ENCODE results near the gene DTYMK.

DTYMK gene

DNA sequence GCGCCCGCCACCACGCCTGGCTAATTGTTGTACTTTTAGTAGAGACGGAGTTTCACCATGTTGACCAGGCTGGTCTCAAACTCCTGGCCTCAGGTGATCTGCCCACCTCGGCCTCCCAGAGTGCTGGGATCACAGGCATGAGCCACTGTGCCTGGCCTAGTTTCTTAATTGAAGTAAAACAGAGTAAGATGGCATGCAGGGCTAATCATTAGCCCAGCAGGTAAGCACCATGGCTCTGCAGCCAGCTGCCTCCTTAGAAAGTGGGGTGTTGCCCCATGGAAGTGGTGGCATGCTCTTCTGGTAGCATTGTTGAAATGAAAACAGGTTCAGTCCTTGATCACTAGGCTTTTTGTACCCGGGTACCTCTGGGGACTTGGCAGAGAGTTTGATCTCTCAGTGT lies 36.7 kb downstream of the DTYMK start:
- Mint-ChIP-seq H3K36me3 (peaks cover 2% of the 10 kb centered on the region), H3K27ac (no peak overlapping the region), H3K4me3 (no peak overlapping the region)

DNA sequence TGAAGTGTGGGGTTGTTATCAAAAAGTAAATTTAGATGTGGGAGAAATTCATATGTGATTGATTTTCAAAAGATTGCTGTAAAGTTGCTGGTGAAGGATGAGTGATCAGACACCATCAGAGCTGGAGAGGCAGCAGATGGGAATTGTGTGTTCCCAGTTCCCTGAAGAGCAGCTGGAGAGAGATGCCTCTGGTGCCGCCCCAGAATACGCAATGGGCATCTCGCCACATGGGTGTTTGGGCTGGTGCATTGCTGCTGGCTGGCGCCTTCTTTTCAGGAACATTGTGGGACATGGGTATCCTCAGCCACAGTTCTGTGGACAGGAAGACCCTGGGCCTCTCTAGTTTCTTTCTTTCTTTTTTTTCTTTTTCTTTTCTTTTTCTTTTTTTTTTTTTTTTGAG lies 37.2 kb downstream of the DTYMK start:
- no peak overlapping the region for H3K27ac Mint-ChIP-seq
- H3K9me3 Mint-ChIP-seq: no peaks in the 10 kb centered on the region
- peaks cover 2% of the 10 kb centered on the region for H3K36me3 Mint-ChIP-seq
- peaks cover 29% of the 10 kb centered on the region for H3K4me1 Mint-ChIP-seq
- H3K4me3 Mint-ChIP-seq: no peak overlapping the region
- H3K27me3 Mint-ChIP-seq: no peaks in the 10 kb centered on the region

More for the DNA sequence above, 36.7 kb downstream of the DTYMK start:
- H3K4me1 Mint-ChIP-seq: peaks cover 26% of the 10 kb centered on the region
- H3K9me3 Mint-ChIP-seq: no peaks in the 10 kb centered on the region
- no peaks in the 10 kb centered on the region for H3K27me3 Mint-ChIP-seq

DNA sequence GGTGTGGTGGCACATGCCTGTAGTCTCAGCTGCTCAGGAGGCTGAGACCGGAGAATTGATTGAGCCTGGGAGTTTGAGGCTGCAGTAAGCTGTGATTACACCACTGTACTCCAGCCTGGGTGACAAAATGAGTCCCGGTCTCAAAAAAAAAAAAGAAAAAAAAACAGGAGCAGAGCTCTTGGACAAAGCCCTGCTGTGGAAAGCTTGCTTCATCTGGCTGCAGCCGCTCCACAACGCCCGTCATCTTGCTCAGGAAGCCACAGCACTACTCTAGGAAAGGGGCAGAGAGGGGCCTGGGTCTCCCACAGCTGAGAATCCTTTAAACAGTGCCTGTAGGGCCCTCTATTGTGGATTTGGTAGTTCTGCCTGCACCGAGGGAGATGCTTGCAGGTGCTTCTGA lies 38.2 kb downstream of the DTYMK start:
- no peaks in the 10 kb centered on the region for H3K27me3 Mint-ChIP-seq
- H3K4me3 Mint-ChIP-seq: no peak overlapping the region
- peaks cover 2% of the 10 kb centered on the region for H3K36me3 Mint-ChIP-seq
- H3K4me1 Mint-ChIP-seq: peaks cover 33% of the 10 kb centered on the region
- H3K9me3 Mint-ChIP-seq: no peaks in the 10 kb centered on the region
- peak overlapping the region; percentile 41 for H3K27ac Mint-ChIP-seq

DNA sequence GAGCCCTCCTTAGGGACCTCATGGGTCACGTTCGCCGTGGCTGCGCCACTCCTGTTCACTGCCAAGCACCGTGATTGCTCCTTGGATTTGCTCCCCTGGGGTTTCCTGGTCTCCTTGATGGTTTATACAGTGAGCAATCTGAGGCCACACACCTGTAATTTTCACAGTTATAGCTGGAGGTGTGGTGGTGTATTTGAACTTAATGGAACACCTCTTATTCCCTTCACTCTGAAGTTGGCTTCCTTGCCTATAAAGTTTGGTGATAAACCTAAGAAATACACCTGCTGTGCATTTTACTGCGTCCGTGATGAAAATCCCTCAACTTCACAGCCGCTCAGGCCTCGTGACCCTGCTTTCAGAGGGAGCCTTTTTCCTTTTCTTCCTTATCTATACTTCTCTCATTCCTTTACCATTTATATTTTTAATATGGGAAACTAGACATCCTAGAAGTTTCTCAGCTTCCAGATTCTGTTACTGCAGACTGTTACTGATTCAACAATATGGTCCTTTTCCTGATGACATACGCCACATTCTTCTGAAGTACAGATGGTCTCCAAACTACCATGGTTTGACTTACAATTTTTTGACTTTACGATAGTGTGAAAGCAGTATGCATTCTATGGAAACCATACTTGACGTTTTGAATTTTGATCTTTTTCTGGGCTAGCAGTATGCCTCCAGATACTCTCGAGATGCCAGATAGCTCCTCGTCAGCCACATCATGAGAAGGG lies 40.5 kb downstream of the DTYMK start:
- Mint-ChIP-seq H3K27me3 (no peaks in the 10 kb centered on the region), H3K4me1 (peaks cover 47% of the 10 kb centered on the region), H3K27ac (no peak overlapping the region), H3K4me3 (no peak overlapping the region), H3K36me3 (no peaks in the 10 kb centered on the region), H3K9me3 (no peaks in the 10 kb centered on the region)

GRCh38 chr2:241645056-241645914 lies 41.3 kb downstream of the DTYMK start:
- H3K27ac Mint-ChIP-seq: no peak overlapping the region
- peaks cover 5% of the 10 kb centered on the region for H3K36me3 Mint-ChIP-seq
- no peak overlapping the region for H3K4me3 Mint-ChIP-seq
- H3K4me1 Mint-ChIP-seq: peaks cover 52% of the 10 kb centered on the region
- no peaks in the 10 kb centered on the region for H3K27me3 Mint-ChIP-seq
- no peaks in the 10 kb centered on the region for H3K9me3 Mint-ChIP-seq

DNA sequence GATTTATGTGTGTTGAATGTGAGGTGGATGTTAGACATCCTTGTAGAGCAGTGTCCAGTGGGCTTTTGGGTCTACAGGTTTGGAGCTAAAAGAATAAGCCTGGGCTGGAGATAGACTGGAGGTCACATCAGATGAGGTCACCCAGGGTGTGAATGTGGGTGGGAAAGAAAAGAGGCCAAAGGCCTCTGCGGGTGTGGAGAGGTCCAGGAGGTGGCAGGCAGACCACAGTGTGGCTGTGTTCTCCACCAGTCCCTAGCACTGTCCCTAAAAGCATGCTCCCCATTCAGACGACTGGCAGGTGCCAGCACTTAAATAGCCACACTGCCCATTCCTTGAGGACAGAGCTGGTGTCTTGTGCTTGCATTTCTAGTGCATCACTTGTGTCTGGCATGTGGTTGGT lies 45.0 kb downstream of the DTYMK start:
- Mint-ChIP-seq H3K4me3 (peak overlapping the region; percentile 6), H3K36me3 (peaks cover 7% of the 10 kb centered on the region), H3K9me3 (no peaks in the 10 kb centered on the region), H3K27me3 (no peaks in the 10 kb centered on the region), H3K4me1 (peaks cover 58% of the 10 kb centered on the region), H3K27ac (peak overlapping the region; percentile 61)

DNA sequence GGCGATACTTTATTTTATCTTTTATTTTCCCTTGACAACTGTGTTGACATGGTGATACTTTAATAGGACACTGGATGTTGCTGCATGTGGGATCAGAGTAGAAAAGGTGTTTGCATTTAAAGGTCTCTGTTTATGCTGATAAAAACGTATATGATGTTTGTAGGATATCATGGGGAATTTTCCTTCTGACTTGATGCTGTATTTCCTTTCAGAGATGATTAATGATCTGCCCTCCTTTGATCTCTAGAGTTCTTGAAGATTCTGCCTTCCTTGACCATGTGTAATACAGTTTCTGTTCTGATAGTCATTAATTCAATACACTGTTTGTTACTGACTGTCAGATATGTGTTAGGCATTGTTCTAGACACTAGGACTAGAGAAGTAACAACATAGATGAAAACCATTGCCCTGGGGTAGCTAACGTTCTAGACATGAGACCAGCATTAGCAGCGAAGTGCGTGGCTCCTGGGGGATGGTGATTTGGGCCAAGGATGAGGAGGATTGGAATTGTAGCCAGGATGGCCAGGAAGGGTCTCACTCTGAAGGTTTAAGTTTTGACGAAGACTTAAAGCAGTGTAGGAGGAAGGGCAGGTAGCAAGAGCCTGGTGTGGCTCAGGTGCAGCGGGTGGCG lies 46.3 kb downstream of the DTYMK start:
- Mint-ChIP-seq H3K27ac (peak overlapping the region; percentile 98), H3K4me3 (peak overlapping the region; percentile 73), H3K9me3 (no peaks in the 10 kb centered on the region), H3K27me3 (no peaks in the 10 kb centered on the region), H3K4me1 (peaks cover 58% of the 10 kb centered on the region), H3K36me3 (peaks cover 7% of the 10 kb centered on the region)

DNA sequence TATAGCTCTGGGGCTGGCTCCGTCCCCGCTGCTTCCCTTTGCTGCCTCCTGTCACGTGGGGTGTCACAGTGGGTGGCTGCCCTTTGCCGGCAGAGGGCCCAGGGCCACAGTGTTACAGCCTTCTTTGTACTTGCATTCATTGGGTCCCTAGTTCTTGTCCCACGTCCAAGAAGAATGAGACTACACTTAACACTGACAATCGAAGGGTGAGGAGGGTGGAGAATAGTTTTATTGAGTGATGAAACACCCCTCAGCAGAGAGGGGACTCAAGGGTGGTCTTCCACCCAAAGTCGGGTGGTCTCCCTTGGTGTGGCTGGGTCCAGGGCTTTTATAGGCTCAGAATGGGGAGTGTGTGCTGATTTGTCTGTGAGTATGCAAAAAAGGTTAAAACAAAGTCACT lies 47.2 kb downstream of the DTYMK start:
- Mint-ChIP-seq H3K27ac (no peak overlapping the region), H3K27me3 (no peaks in the 10 kb centered on the region), H3K9me3 (no peaks in the 10 kb centered on the region), H3K4me3 (peak overlapping the region; percentile 73), H3K36me3 (peaks cover 7% of the 10 kb centered on the region), H3K4me1 (peaks cover 62% of the 10 kb centered on the region)

GRCh38 chr2:241638940-241639339 lies 47.7 kb downstream of the DTYMK start:
- no peaks in the 10 kb centered on the region for H3K9me3 Mint-ChIP-seq
- peak overlapping the region; percentile 95 for H3K27ac Mint-ChIP-seq
- H3K4me1 Mint-ChIP-seq: peaks cover 62% of the 10 kb centered on the region
- peak overlapping the region; percentile 96 for H3K4me3 Mint-ChIP-seq
- no peaks in the 10 kb centered on the region for H3K27me3 Mint-ChIP-seq
- peaks cover 7% of the 10 kb centered on the region for H3K36me3 Mint-ChIP-seq

- peak overlapping the region; percentile 96 for H3K4me3 Mint-ChIP-seq
- peaks cover 59% of the 10 kb centered on the region for H3K4me1 Mint-ChIP-seq
- peak overlapping the region; percentile 95 for H3K27ac Mint-ChIP-seq
- no peaks in the 10 kb centered on the region for H3K27me3 Mint-ChIP-seq
- H3K36me3 Mint-ChIP-seq: peaks cover 7% of the 10 kb centered on the region
- no peaks in the 10 kb centered on the region for H3K9me3 Mint-ChIP-seq
These were observed 48.6 kb downstream of the DTYMK start for GRCh38 chr2:241637795-241638660.

- peaks cover 7% of the 10 kb centered on the region for H3K36me3 Mint-ChIP-seq
- peak within 1 kb of the TSS; percentile 96 for H3K4me3 Mint-ChIP-seq
- no peaks in the 10 kb centered on the region for H3K27me3 Mint-ChIP-seq
- H3K27ac Mint-ChIP-seq: peak within 1 kb of the TSS; percentile 95
- no peaks in the 10 kb centered on the region for H3K9me3 Mint-ChIP-seq
- peaks cover 57% of the 10 kb centered on the region for H3K4me1 Mint-ChIP-seq
These were observed 49.4 kb downstream of the DTYMK start, which contains the start of the genes ATG4B and THAP4 for GRCh38 chr2:241637018-241637794. Gene ATG4B, plus strand, starts transcription at chr2:241637693. Its CDS starts 22 bp downstream, at chr2:241637715. Gene THAP4, minus strand, starts transcription at chr2:241637158. Its CDS starts 141 bp downstream, at chr2:241637017.

DNA sequence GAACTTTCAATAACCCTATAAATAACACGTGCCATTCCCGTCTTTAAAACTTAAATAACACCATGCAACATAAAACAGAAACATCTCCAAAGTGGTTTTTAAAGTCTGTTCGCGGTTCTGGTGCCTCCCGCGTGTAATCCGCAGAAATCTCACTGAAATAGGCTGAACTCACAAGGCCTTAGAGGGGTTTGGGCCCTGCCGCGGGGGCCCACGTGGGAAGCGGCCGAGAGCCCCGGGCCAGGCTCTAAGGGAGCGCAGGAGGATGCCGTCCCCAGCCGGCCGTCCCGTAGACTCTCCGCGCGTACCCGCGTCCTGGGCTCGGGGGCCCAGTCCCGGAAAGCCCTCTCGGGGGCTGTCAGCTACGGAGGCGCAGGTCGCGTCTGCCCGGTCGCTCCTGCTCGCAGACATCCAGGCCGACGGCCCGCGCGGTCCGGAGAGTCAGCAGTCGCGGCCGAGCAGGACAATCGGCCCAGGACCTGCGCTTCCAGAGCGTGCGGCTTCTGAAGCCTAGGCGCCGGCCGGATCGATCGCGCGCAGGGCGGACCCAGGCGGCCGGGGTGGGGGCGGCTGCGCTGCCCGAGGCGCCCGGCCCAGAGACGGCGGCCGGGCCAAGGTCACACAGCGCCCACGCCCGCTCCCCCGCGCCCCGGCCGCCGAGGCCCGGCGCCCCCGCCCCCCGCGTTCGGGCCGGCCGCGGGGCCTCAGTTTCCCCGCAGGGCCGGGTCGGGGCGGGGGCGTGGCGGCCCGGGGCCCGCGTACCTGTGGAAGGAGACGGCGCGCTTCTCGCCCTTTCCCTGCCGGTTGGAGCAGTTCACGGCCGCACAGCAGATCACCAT lies 50.2 kb downstream of the DTYMK start:
- no peaks in the 10 kb centered on the region for H3K27me3 Mint-ChIP-seq
- peak overlapping the region; percentile 84 for H3K27ac Mint-ChIP-seq
- peak overlapping the region; percentile 92 for H3K4me3 Mint-ChIP-seq
- H3K9me3 Mint-ChIP-seq: no peaks in the 10 kb centered on the region
- peaks cover 7% of the 10 kb centered on the region for H3K36me3 Mint-ChIP-seq
- H3K4me1 Mint-ChIP-seq: peaks cover 49% of the 10 kb centered on the region

DNA sequence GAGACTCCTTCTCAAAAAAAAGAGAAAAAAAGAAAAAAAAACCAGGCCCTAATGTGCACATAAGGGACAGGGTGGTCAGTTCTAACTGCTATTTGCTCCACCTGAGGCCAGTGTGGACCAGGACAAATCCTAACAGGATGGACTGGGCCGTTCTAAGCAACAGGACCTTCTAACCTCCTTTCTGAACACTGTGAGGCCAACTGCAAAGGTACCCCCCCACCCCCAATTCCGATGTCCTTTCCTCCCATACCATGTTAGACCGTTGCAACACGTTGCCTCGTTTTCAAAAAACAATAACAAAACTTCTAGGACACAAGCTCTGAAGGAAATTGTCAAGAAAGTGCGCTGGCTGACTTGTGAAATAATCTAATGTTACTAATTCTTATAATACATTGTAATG lies 50.9 kb downstream of the DTYMK start:
- no peaks in the 10 kb centered on the region for H3K9me3 Mint-ChIP-seq
- peak overlapping the region; percentile 84 for H3K27ac Mint-ChIP-seq
- H3K36me3 Mint-ChIP-seq: peaks cover 5% of the 10 kb centered on the region
- no peaks in the 10 kb centered on the region for H3K27me3 Mint-ChIP-seq
- peaks cover 46% of the 10 kb centered on the region for H3K4me1 Mint-ChIP-seq
- H3K4me3 Mint-ChIP-seq: peak overlapping the region; percentile 92

- Mint-ChIP-seq H3K36me3 (peaks cover 4% of the 10 kb centered on the region), H3K27me3 (no peaks in the 10 kb centered on the region), H3K27ac (no peak overlapping the region), H3K9me3 (no peaks in the 10 kb centered on the region), H3K4me3 (no peak overlapping the region), H3K4me1 (peaks cover 31% of the 10 kb centered on the region)
These were observed 53.1 kb downstream of the DTYMK start for GRCh38 chr2:241633561-241633960.

Measured in activated naive CD4-positive, alpha-beta T cell treated with anti-CD3 and anti-CD28 coated beads, Interleukin-2, amount 50 U/mL, for 24 hours (primary cell).